ENCODE measurements around the gene COCH.
"Not testable (repeated sequence)": the region's sequence is repeated elsewhere in the genome, so short reads cannot be mapped to it uniquely, and the experiment has no call there.

The COCH gene

GRCh38 chr14:30928462-30928861 is 54.1 kb downstream of the COCH start:
- DNase-seq (ENCODE audit: low read depth in 2 of 2), result no peak

GRCh38 chr14:30933937-30934336 is 59.6 kb downstream of the COCH start:
- DNase-seq (ENCODE audit: low read depth in 2 of 2), result not testable (repeated sequence)

GRCh38 chr14:30935445-30935844 is 61.1 kb downstream of the COCH start:
- no peak for DNase-seq (ENCODE audit: low read depth in 2 of 2)

- DNase-seq (ENCODE audit: low read depth in 2 of 2), result no peak
Observed at GRCh38 chr14:30938617-30939016, 64.3 kb downstream of the COCH start.

Measured in activated CD4-positive, alpha-beta T cell treated with anti-CD3 and anti-CD28 coated beads for 24 hours (primary cell).